Muscle of arm (tissue), 12 donors: ENCODE measurements around the gene MAPKAPK5. TPM values are rescaled to one million over a fixed set of nuclear protein-coding genes. Genes with fewer than 3 reads are reported as not detected.
"Not testable (repeated sequence)": the region's sequence is repeated elsewhere in the genome, so short reads cannot be mapped to it uniquely, and the experiment has no call there.

Experiments used
- DNase-seq: peaks from one replicate; pipeline ENCODE4 v3.0.0-alpha.2; 2013
- polyA plus RNA-seq, 12 donors: library from polyadenylated mRNA; unstranded; fragments of 120-200 nt; gene quantifications; one replicate each; pipeline ENCODE4 v1.2.1, GENCODE V29; 2013; ENCODE audit not compliant: insufficient read length in 12 of 12

MAPKAPK5 gene
- polyA plus RNA-seq, 12 donors = 30.2 to 39.3 (median 32.7) TPM

GRCh38 chr12:111826316-111826715 lies 15.7 kb upstream of the MAPKAPK5 start:
- no peak for DNase-seq

- no peak for DNase-seq
Measured at GRCh38 chr12:111826992-111827391, 15.0 kb upstream of the MAPKAPK5 start.

GRCh38 chr12:111827907-111828306 lies 14.1 kb upstream of the MAPKAPK5 start:
- no peak for DNase-seq

GRCh38 chr12:111828338-111828979 lies 13.6 kb upstream of the MAPKAPK5 start:
- no peak for DNase-seq

GRCh38 chr12:111829635-111830034 lies 12.4 kb upstream of the MAPKAPK5 start:
- not testable (repeated sequence) for DNase-seq

- DNase-seq = not testable (repeated sequence)
Measured at GRCh38 chr12:111834740-111835386, 7.2 kb upstream of the MAPKAPK5 start.

GRCh38 chr12:111835531-111836181 lies 6.4 kb upstream of the MAPKAPK5 start:
- not testable (repeated sequence) for DNase-seq

GRCh38 chr12:111838353-111838752 lies 3.7 kb upstream of the MAPKAPK5 start:
- no peak for DNase-seq

- DNase-seq = no peak
Measured at GRCh38 chr12:111840807-111841206, 1.2 kb upstream of the MAPKAPK5 start.

- DNase-seq = no peak
Measured at GRCh38 chr12:111841236-111841749, 735 bp upstream of the MAPKAPK5 start.

GRCh38 chr12:111842556-111843396 lies 748 bp downstream of the MAPKAPK5 start:
- DNase-seq = no peak

- no peak for DNase-seq
Measured at GRCh38 chr12:111846016-111846415, 4.0 kb downstream of the MAPKAPK5 start.

GRCh38 chr12:111850526-111850925 lies 8.5 kb downstream of the MAPKAPK5 start:
- no peak for DNase-seq

GRCh38 chr12:111858186-111858585 lies 16.2 kb downstream of the MAPKAPK5 start:
- DNase-seq = no peak

GRCh38 chr12:111858778-111859177 lies 16.8 kb downstream of the MAPKAPK5 start:
- no peak for DNase-seq

GRCh38 chr12:111864913-111865312 lies 22.9 kb downstream of the MAPKAPK5 start:
- no peak for DNase-seq

GRCh38 chr12:111867531-111867930 lies 25.5 kb downstream of the MAPKAPK5 start:
- DNase-seq = no peak

- no peak for DNase-seq
Measured at GRCh38 chr12:111868676-111869588, 26.9 kb downstream of the MAPKAPK5 start.

- no peak for DNase-seq
Measured at GRCh38 chr12:111869671-111870070, 27.6 kb downstream of the MAPKAPK5 start.

- no peak for DNase-seq
Measured at GRCh38 chr12:111870216-111870615, 28.2 kb downstream of the MAPKAPK5 start.

GRCh38 chr12:111870706-111871105 lies 28.7 kb downstream of the MAPKAPK5 start:
- DNase-seq = no peak
